HS-27A (cell line): ENCODE data around the gene PFKM.

Experiments used
- DNase-seq: peaks from one replicate; pipeline ENCODE4 v3.0.0-alpha.2; 2012; ENCODE audit warnings: low read depth, missing footprints

The PFKM gene

DNA sequence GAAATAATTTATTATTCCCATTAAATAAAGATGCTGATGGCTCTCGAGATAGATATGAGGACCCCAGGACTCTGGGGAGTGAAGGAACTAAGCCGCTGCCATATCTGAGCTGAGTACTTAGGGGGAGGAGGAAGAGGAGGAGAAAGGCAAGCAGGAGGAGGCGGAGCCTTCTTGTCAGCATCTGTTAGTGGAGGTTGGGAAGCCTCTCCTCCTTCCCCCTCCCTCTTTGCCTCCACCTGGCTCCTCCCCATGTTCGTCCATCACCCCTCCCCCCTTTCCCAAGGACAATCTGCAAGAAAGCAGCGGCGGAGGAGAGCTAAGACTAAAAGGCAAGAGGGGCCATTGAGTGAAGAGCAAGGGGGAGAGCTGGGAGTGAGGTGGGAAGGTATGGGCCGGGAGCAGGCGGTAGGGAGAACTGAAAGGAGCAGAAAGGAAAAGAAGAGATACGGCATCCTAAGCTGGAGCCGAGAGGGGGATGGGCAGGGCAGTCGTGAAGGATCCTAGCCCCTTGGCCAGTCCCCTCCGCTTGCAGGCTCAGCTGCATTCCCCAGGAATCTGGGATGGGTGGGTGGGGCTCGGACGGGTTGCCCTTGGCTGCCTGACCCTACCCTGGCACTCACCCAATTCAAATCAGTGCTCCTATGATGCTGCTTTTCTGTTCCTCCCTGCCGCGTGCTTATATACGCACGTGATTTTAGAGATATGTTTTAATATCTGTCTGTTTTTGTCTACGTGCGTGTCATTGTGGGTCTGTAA lies at the start of gene PFKM:
Gene PFKM (plus strand): TSS at position 287 of the 756 bp plus-strand sequence. CDS start 3,411 bp downstream, outside the sequence.
- peak; percentile 68 for DNase-seq

DNA sequence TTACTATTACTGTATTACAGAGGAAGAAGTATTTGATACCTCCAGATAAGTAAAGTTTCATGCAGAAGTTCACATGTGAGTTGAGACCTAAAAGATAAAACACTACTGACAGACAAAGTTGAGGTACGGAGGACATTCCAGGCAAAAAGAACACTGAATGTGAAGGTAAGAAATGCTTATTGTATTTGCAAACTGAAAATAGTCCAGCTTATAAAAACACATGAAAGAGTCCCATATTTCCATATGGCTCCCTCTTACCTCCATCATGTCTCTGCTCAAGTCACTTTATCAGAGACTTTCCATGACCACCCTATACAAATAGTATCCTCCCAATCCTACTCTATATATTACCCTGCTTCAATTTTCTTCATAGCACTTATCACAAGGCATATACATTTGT lies 49.1 kb upstream of the PFKM start:
- DNase-seq, result no peak

DNA sequence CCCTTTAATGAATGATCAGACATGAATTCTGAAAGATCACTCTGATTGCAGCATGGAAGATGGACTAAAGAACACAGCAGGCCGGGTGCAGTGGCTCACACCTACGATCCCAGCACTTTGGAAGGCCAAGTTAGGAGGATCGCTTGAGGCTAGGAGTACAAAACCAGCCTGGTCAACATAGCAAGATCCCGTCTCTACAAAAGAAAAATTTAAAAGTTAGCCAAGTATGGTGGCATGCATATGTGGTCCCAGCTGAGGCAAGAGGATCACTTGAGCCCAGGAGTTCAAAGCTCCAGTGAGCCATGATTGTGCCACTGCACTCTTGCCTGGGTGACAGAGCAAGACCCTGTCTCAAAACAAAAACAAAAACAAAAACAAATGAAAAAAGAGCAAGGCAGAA lies 48.4 kb upstream of the PFKM start:
- DNase-seq, result no peak

GRCh38 chr12:48071808-48072207 lies 47.4 kb upstream of the PFKM start:
- DNase-seq, result no peak

- DNase-seq, result no peak
These were observed 46.9 kb upstream of the PFKM start for GRCh38 chr12:48072266-48072665.

GRCh38 chr12:48074266-48074665 lies 44.9 kb upstream of the PFKM start:
- no peak for DNase-seq

DNA sequence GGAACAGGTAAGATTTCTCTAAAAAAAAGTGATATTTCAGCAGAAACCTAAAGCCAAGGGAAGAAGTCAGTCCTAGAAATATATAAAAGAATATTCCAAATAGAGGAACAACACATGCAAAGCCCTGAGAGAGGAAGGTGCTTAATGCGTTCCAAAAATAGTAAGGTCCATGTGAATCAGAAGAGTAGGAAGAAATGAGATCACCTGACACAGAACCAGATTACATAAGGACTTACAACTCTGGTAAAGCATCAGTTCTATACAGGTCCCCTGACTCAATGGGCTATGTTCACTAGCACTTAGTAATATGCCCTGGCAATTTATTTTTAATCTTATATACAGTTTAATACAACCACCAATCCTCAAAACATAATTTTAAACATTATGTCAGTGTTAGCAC lies 43.3 kb upstream of the PFKM start:
- DNase-seq, result no peak

- DNase-seq, result no peak
These were observed 42.1 kb upstream of the PFKM start for GRCh38 chr12:48077111-48077510.

- DNase-seq, result no peak
These were observed 40.3 kb upstream of the PFKM start for GRCh38 chr12:48078901-48079300.

DNA sequence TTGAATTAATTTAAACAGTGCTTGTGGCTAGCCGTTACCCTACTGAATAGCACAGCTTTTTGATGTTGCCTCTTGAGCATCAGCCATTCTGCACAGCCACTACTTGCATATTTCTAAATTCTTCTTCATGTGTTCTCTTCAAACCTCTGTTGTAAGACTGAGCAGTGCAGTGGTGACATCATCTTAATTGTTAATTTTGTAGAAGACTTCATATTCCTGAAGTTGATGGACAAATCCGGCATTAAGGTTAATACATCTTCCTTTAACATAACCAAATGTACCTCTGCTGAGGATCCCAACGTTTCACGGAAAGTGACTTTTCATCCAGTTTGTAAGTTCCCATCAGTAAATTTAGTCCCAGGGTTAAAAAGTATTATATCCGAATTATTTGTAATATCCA lies 38.9 kb upstream of the PFKM start:
- no peak for DNase-seq

DNA sequence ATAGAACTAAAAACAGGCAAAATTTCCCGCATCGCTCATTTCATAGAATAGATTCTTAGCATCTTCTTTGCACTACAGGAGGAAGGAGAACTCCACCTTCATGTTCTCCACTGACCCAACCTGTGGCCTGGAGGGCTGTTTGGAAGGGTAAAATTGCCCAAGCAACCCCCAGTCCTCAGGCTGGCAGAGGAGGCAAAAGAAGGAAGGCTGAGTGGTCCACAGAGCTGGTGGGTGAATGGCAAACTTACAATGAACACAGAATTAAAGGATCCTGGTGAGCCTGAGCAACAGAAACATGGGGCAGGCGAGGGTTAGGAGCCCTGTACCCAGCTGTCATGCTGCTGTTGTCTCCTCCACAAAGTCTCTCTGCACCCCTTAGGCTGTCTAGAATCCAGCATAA lies 38.3 kb upstream of the PFKM start:
- DNase-seq, result no peak

GRCh38 chr12:48084066-48084465 lies 35.1 kb upstream of the PFKM start:
- DNase-seq, result no peak

GRCh38 chr12:48084841-48085460 lies 34.2 kb upstream of the PFKM start:
- DNase-seq, result no peak

DNA sequence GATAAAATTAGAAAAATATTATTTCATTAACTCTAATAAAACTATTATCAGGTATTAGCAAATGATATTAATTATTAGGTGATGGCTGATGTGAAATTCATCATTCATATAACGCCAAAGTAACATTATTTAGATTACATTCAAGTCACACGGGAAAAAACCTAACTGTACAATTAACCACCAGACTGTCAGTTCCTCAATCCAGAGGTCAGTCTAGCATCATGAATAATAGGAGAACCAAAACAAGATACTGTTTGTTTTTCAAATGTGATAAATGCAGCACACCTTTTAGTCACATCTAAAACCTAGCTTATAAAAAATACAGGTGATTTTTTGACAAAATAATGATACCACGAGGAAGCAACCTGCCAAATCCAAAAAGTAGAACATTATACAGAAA lies 32.8 kb upstream of the PFKM start:
- DNase-seq, result no peak

DNA sequence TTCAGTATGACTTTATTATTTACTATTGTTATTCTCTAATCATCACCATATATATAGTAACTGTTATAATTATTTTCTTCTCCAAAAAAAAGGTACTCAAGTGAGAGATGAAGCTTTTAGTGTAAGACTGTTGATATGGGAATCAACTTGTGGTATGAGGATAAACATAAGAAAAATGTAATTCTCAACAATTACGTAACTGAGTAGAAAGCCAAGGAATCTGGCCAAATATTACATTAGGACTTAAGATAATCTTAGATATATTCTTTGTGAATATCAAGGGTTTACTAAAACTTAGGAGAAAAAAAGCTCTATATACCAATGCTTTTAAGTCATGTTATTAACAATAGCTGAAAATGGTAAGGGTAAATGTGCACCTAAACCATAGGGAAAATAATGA lies 26.6 kb upstream of the PFKM start:
- DNase-seq, result no peak

DNA sequence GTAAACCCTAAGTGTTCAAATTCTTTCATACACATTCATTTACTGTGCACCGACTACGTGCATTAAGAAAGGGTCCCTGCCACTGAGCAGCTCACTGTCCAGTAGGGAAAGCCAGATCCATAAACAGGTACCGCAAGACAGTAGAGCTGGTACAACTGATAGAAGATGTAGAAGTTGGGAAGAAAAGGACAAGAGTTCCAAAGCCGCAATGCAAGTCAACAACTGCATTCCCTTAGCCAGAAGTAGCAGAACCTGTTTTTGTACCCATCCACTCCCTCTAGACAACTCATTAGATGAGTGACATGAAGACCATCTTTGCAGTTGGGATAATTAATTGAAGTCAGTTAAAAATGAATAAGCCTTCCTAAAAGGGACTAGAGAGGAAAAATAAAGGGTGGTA lies 14.6 kb upstream of the PFKM start:
- DNase-seq, result no peak

- DNase-seq, result peak; percentile 7
These were observed 13.8 kb upstream of the PFKM start for GRCh38 chr12:48105321-48105866.

DNA sequence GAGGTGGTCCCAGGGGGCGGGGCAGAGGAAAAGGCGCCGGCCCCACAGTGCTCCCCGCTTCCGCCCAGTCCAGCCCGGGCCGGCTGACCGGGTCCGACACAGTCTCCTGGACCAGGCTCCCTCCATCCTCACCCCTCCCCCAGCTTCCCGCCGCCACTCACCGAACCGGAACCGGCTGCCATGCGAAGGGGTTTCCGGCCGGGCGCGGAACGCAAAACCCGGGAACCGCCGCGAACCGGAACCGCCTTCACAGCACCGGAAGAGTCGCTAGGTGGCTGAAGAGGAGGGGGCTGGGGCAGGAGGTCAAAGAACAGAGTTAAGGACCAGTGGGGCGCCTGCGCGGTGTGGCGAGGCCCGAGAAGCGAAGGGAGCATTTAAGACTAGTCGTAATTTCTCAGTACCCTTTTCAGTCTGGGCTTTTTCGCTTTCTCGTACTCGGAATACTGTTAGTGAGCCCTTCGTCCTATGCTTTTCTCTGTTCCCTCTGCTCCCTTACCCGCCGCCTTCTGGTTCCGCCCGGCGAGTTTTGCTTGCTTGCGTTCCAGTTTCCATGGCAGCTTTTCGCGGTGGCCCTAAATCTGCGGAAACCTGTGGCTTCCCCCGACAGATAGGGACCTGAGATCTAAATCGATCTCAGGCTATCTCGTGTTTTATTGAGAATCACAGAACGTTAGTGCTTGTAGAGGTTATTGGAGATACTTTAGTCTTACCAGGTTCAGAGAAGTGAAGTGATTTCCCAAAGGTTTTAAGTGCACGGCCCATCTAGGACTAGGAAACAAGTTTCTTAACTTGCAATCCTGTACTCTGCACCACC lies 13.1 kb upstream of the PFKM start, which contains the start of gene SENP1:
Gene SENP1 (minus strand): TSS at position 213 of the 814 bp plus-strand sequence. CDS start 4,607 bp downstream, outside the sequence.
- peak; percentile 73 for DNase-seq

DNA sequence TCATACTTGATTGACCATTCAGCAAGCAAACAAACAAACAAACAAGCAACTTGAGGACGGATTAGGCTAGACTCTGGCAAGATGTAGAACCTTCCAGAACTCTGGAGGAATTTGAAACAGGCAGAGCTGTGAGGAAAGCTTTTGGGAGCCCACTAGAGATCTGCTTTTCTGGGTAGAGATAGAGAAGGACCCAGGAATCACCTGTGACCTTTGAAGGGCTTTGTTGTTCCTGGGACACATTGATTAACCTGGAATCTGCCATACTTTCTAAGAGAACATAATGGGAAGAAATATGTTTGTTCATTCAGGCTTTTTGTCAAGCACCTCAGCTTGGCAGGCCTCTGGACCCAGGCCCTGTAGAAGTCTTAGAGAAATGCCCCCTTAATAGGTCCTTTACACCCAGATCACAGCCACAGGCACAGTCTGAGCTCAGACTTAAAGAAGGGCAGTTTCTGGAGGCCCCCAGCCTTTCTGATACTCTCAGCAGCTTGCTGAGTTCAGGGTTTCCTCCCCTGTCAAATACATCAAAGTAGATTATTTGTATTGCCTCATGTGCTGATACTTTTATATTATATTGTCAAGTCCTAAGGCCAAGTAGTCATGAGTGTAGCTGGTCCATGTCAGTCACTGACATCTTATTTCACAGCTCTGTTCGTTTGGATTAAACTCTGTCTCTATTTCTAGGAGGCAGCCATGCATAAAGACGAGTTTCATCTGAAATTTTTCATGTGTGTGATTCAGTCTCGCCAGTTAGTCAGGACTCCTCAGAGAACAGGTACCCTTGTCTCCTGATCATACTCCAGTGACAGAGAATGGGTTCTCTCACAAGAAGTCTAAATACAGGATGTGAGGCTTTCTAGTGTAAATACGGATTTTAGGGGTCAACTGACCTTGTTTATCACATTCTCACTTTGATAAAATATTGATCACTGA lies 12.2 kb upstream of the PFKM start:
- DNase-seq, result no peak

- DNase-seq, result no peak
These were observed 9.7 kb upstream of the PFKM start for GRCh38 chr12:48109424-48109823.

DNA sequence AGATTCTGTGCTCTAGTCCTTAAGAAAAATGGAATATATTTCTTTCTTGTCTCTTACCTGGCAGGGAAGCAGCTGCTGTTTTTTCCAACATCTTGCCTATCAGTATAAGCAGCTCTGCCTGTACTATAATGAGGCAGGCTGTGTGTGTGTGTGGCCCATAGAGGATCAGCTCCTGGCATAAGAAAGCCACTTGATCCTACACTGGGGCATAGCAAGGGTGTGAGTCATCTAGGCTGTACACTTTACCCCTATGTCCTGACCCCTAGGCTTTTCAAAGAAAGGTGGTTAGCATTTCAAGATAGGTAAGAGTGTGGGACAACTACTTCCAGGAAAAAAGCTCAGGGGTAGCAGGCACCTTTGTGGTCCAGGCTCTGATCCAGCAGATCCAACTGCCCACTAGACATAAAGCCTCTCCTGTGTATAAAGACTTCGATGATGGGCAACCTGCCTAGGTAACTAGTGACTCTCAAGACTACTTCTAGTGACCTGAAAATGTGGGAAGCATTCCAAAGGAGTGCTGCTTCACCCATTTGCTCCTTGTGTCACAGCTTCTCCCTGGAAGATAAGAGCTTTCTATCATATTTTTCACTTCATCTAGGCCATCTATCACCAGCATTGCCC lies 8.4 kb upstream of the PFKM start:
- DNase-seq, result no peak
